Measurements from ENCODE around the gene TSPAN12.

Gene TSPAN12

GRCh38 chr7:120825152-120825551 is 32.8 kb downstream of the TSPAN12 start:
- Histone ChIP-seq H3K27ac (no peak overlapping the region), H3K4me2 (no peak overlapping the region), H3K27me3 (ENCODE audit: insufficient read depth, low read depth) (no peaks in the 10 kb centered on the region), H2AFZ (ENCODE audit: low read depth) (no peak overlapping the region), H4K20me1 (ENCODE audit: insufficient read depth) (no peaks in the 10 kb centered on the region), H3K79me2 (ENCODE audit: insufficient read depth, low read depth) (no peaks in the 10 kb centered on the region), H3K9ac (0 out of 2 replicates have a peak overlapping the region, but pooled peaks have one; percentile 1), H3K4me1 (ENCODE audit: low read depth, poor library complexity, severe bottlenecking) (no peaks in the 10 kb centered on the region), H3K36me3 (ENCODE audit: insufficient read depth) (no peaks in the 10 kb centered on the region; the same call in 1 of the 2 replicates), H3K4me3 (IDR thresholded peaks at IDR 0.05; ENCODE audit: insufficient read depth, low read depth, low read length) (no peak overlapping the region)
- TF ChIP-seq CTCF (conservative IDR thresholded peaks at IDR 0.05; ENCODE audit: low read depth, low read length): no peak

GRCh38 chr7:120819861-120820260 is 38.1 kb downstream of the TSPAN12 start:
- Histone ChIP-seq H3K79me2 (ENCODE audit: insufficient read depth, low read depth) (no peaks in the 10 kb centered on the region), H3K4me3 (IDR thresholded peaks at IDR 0.05; ENCODE audit: insufficient read depth, low read depth, low read length) (no peak overlapping the region), H3K36me3 (ENCODE audit: insufficient read depth) (no peaks in the 10 kb centered on the region; the same call in 1 of the 2 replicates), H3K27ac (no peak overlapping the region), H3K9ac (no peak overlapping the region), H4K20me1 (ENCODE audit: insufficient read depth) (no peaks in the 10 kb centered on the region), H3K4me2 (no peak overlapping the region), H2AFZ (ENCODE audit: low read depth) (no peak overlapping the region), H3K4me1 (ENCODE audit: low read depth, poor library complexity, severe bottlenecking) (no peaks in the 10 kb centered on the region), H3K27me3 (ENCODE audit: insufficient read depth, low read depth) (no peaks in the 10 kb centered on the region)
- no peak for TF ChIP-seq CTCF (conservative IDR thresholded peaks at IDR 0.05; ENCODE audit: low read depth, low read length)

GRCh38 chr7:120817851-120818250 is 40.1 kb downstream of the TSPAN12 start:
- no peak for TF ChIP-seq CTCF (conservative IDR thresholded peaks at IDR 0.05; ENCODE audit: low read depth, low read length)
- no peak overlapping the region for H3K4me2 ChIP-seq
- H3K4me3 ChIP-seq (IDR thresholded peaks at IDR 0.05; ENCODE audit: insufficient read depth, low read depth, low read length): no peak overlapping the region
- H3K79me2 ChIP-seq (ENCODE audit: insufficient read depth, low read depth): no peaks in the 10 kb centered on the region
- H3K9ac ChIP-seq: no peak overlapping the region
- no peaks in the 10 kb centered on the region for H3K27me3 ChIP-seq (ENCODE audit: insufficient read depth, low read depth)
- no peak overlapping the region for H2AFZ ChIP-seq (ENCODE audit: low read depth)
- H3K27ac ChIP-seq: no peak overlapping the region
- H3K4me1 ChIP-seq (ENCODE audit: low read depth, poor library complexity, severe bottlenecking): no peaks in the 10 kb centered on the region
- H3K36me3 ChIP-seq (ENCODE audit: insufficient read depth): no peaks in the 10 kb centered on the region
- no peaks in the 10 kb centered on the region for H4K20me1 ChIP-seq (ENCODE audit: insufficient read depth)

GRCh38 chr7:120814253-120814939 is 43.5 kb downstream of the TSPAN12 start:
- no peaks in the 10 kb centered on the region for H3K79me2 ChIP-seq (ENCODE audit: insufficient read depth, low read depth)
- no peak for TF ChIP-seq CTCF (conservative IDR thresholded peaks at IDR 0.05; ENCODE audit: low read depth, low read length)
- no peaks in the 10 kb centered on the region for H4K20me1 ChIP-seq (ENCODE audit: insufficient read depth)
- no peaks in the 10 kb centered on the region for H3K36me3 ChIP-seq (ENCODE audit: insufficient read depth)
- no peak overlapping the region for H2AFZ ChIP-seq (ENCODE audit: low read depth)
- H3K27ac ChIP-seq: no peak overlapping the region
- no peak overlapping the region for H3K4me2 ChIP-seq
- H3K9ac ChIP-seq: no peak overlapping the region
- no peak overlapping the region for H3K4me3 ChIP-seq (IDR thresholded peaks at IDR 0.05; ENCODE audit: insufficient read depth, low read depth, low read length)
- H3K27me3 ChIP-seq (ENCODE audit: insufficient read depth, low read depth): no peaks in the 10 kb centered on the region
- no peaks in the 10 kb centered on the region for H3K4me1 ChIP-seq (ENCODE audit: low read depth, poor library complexity, severe bottlenecking)

All from KMS-11 (cell line).